ENCODE results near the gene CPEB4.

DNA sequence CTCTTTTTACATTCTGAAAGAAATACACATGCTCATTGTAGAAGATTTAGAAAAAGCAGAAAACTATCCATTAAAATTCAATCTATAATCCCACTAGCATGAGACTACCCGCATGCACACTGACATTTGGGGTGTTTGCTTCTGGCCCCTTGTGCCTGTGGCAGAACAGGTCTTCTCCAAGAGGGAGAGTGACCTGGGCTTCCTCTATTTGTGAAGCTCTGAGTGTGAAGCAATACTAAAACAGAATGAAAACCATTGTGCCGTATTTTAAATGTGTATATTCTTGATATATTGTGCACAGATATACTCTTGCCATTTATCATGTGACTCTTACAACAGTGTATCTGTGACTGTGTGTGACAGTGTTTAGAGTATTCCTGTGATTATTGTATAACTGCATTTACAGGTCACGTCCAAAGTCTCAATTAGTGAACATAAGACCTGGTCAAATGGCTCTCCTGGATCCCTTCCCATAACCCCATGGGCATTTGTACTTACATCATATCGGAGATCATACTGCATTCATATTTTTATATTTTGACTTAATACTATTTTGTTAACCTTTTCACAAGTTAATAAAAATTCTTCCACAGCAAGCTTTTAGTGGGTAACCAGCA lies 14.7 kb upstream of the CPEB4 start:
- TF ChIP-seq EZH2phosphoT487 (IDR thresholded peaks at IDR 0.05; ENCODE audit: insufficient read depth, low read depth) (no peak), EZH2 (IDR thresholded peaks at IDR 0.05; ENCODE audit: insufficient read depth, poor library complexity, severe bottlenecking) (no peak)

Measured in GM23248 (cell line).